ENCODE results near the gene ADAMTS12. TPM values are rescaled to one million over a fixed set of nuclear protein-coding genes. Genes with fewer than 3 reads are reported as not detected.

Gene ADAMTS12
- total RNA-seq, 1 experiment from 2014 or later, result not detected

DNA sequence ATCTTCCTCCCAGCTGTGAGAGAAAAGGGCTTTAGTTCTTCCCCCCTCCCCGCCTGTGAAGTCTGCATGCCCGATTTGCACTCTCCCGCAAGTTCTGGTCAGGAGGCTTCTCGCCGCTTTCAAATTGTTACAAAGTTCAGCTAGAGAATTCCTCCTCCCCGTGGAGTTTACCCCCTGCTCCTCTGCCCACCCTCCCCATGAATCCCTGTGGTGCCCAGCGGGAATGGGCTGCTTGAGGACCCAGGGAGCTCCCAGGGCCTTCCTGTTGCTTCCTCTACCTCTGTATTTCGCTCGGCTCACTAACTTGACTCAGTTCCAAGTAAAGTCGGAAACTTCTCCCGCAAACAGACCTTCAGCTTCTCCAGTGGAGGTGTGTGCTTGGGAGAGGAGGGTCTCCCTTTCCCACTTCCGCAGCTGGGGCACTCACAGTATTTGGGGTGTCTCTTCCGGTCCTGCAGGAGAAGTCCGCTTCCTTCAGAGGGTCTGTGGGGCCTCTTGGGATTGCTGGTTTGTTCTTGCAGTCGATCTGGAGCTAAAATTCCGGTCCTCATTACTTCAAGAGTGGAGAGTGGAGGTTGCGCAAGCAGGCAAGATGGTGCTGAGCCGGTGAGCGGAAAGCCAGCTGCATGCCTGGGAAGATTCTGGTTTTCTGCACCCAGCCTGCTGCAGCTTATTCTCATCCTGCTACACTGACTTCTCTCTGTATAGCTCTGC, 97.8 kb downstream of the ADAMTS12 start:
- Mint-ChIP-seq H3K4me3 (ENCODE audit: unreplicated experiment) (no peak overlapping the region), H3K9me3 (ENCODE audit: unreplicated experiment) (no peaks in the 10 kb centered on the region), H3K4me1 (ENCODE audit: insufficient read depth, unreplicated experiment) (peaks cover under 1% of the 10 kb centered on the region), H3K27ac (ENCODE audit: low read depth, unreplicated experiment) (no peak overlapping the region), H3K27me3 (ENCODE audit: insufficient read depth, unreplicated experiment) (no peaks in the 10 kb centered on the region), H3K36me3 (ENCODE audit: insufficient read depth, unreplicated experiment) (no peaks in the 10 kb centered on the region)
- BruUV-seq (replicated peaks), result no TSS peak
- TF ChIP-seq, protein P1, sequence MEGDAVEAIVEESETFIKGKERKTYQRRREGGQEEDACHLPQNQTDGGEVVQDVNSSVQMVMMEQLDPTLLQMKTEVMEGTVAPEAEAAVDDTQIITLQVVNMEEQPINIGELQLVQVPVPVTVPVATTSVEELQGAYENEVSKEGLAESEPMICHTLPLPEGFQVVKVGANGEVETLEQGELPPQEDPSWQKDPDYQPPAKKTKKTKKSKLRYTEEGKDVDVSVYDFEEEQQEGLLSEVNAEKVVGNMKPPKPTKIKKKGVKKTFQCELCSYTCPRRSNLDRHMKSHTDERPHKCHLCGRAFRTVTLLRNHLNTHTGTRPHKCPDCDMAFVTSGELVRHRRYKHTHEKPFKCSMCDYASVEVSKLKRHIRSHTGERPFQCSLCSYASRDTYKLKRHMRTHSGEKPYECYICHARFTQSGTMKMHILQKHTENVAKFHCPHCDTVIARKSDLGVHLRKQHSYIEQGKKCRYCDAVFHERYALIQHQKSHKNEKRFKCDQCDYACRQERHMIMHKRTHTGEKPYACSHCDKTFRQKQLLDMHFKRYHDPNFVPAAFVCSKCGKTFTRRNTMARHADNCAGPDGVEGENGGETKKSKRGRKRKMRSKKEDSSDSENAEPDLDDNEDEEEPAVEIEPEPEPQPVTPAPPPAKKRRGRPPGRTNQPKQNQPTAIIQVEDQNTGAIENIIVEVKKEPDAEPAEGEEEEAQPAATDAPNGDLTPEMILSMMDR (IDR thresholded peaks at IDR 0.05; ENCODE audit: unreplicated experiment), result no peak
- intact Hi-C loops (cut with micrococcal nuclease), result no loop called here
- ChIA-PET POLR2A (no interaction called here), CTCF (interaction anchor here (0.9 kb wide), 1 partner anchor 11 kb away, joined by 3 read pairs; no protein-coding TSS in a partner anchor)
- no peak for DNase-seq (ENCODE audit: unreplicated experiment)

DNA sequence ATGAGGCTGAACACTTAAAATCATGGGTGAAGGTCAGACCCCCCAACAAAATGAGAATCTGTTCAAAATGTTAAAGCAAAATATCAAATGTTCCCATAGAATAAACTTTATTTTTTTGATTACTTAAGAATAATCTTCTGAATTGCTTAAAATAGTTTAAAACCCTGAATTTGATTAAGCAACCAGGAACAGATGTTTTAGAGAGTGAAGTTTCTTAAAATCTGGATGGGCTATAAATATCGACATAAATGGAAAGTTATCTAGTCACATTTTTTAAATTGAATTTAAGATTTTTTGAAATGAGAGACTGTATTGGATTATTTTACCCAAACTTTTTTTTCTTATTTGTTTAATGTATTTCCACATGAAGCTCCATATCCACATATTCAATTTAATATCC, 98.5 kb downstream of the ADAMTS12 start:
- no peak overlapping the region for H3K4me3 Mint-ChIP-seq (ENCODE audit: unreplicated experiment)
- no TSS peak for BruUV-seq (replicated peaks)
- intact Hi-C loops (cut with micrococcal nuclease), result no loop called here
- ChIA-PET POLR2A (no interaction called here), CTCF (interaction anchor here (0.9 kb wide), 1 partner anchor 10 kb away, joined by 3 read pairs; no protein-coding TSS in a partner anchor)
- TF ChIP-seq, protein P1 (IDR thresholded peaks at IDR 0.05; ENCODE audit: unreplicated experiment), result no peak
- no peaks in the 10 kb centered on the region for H3K9me3 Mint-ChIP-seq (ENCODE audit: unreplicated experiment)
- H3K36me3 Mint-ChIP-seq (ENCODE audit: insufficient read depth, unreplicated experiment), result no peaks in the 10 kb centered on the region
- no peak overlapping the region for H3K27ac Mint-ChIP-seq (ENCODE audit: low read depth, unreplicated experiment)
- H3K4me1 Mint-ChIP-seq (ENCODE audit: insufficient read depth, unreplicated experiment), result peaks cover 5% of the 10 kb centered on the region
- DNase-seq (ENCODE audit: unreplicated experiment), result no peak
- H3K27me3 Mint-ChIP-seq (ENCODE audit: insufficient read depth, unreplicated experiment), result no peaks in the 10 kb centered on the region

DNA sequence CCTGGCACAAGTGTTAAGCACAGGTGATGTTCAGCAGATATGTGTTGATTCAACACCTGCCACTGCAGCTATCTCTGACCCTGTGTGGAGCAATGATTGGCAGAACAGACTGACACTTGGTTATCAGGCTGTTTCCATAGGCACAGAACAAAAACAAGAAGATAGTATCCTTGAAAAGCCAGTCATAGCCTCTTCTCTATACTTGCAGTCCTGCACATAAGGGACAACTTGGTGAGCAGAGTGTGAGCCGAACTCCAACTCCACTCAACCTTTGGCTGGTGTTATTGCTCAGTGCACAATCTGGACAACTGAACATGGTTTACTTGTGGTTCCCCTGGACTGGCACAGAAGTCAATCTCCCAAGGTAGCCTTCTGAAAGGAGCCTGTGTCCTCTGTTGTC, 99.2 kb downstream of the ADAMTS12 start:
- DNase-seq (ENCODE audit: unreplicated experiment), result no peak
- H3K36me3 Mint-ChIP-seq (ENCODE audit: insufficient read depth, unreplicated experiment), result no peaks in the 10 kb centered on the region
- H3K27me3 Mint-ChIP-seq (ENCODE audit: insufficient read depth, unreplicated experiment), result no peaks in the 10 kb centered on the region
- TF ChIP-seq, protein P1 (IDR thresholded peaks at IDR 0.05; ENCODE audit: unreplicated experiment), result no peak
- intact Hi-C loops (cut with micrococcal nuclease), result no loop called here
- ChIA-PET POLR2A (no interaction called here), CTCF (no interaction called here)
- peaks cover 5% of the 10 kb centered on the region for H3K4me1 Mint-ChIP-seq (ENCODE audit: insufficient read depth, unreplicated experiment)
- no TSS peak for BruUV-seq (replicated peaks)
- H3K9me3 Mint-ChIP-seq (ENCODE audit: unreplicated experiment), result no peaks in the 10 kb centered on the region
- no peak overlapping the region for H3K4me3 Mint-ChIP-seq (ENCODE audit: unreplicated experiment)
- H3K27ac Mint-ChIP-seq (ENCODE audit: low read depth, unreplicated experiment), result no peak overlapping the region

DNA sequence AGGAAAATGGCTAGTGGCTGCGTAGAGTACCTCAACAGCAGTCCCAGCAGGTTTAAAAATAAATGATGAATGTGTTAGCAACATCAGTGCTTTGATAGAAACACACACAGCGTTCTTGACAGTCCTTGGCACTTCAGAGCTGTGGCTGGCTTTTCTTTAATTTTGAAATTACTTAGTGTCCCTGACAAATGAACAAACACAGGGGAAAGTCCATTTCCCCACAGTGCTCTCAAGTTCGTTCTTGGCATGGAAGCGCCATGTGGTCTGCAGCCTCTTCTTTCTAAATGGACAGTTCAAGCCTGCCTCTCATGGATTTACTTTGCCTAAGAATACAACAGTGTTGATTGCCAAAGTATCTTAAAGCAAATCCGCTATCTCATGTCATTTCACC, 102.2 kb downstream of the ADAMTS12 start:
- H3K36me3 Mint-ChIP-seq (ENCODE audit: insufficient read depth, unreplicated experiment), result no peaks in the 10 kb centered on the region
- no peak overlapping the region for H3K4me3 Mint-ChIP-seq (ENCODE audit: unreplicated experiment)
- no TSS peak for BruUV-seq (replicated peaks)
- intact Hi-C loops (cut with micrococcal nuclease), result no loop called here
- H3K9me3 Mint-ChIP-seq (ENCODE audit: unreplicated experiment), result peaks cover 16% of the 10 kb centered on the region
- TF ChIP-seq, protein P1 (IDR thresholded peaks at IDR 0.05; ENCODE audit: unreplicated experiment), result no peak
- H3K27ac Mint-ChIP-seq (ENCODE audit: low read depth, unreplicated experiment), result no peak overlapping the region
- H3K4me1 Mint-ChIP-seq (ENCODE audit: insufficient read depth, unreplicated experiment), result peaks cover 5% of the 10 kb centered on the region
- DNase-seq (ENCODE audit: unreplicated experiment), result no peak
- H3K27me3 Mint-ChIP-seq (ENCODE audit: insufficient read depth, unreplicated experiment), result no peaks in the 10 kb centered on the region
- ChIA-PET CTCF (no interaction called here), POLR2A (no interaction called here)
